PC-9 (cell line): ENCODE measurements around the gene WSCD1. TPM values are rescaled to one million over a fixed set of nuclear protein-coding genes. Genes with fewer than 3 reads are reported as not detected.

ENCODE experiments used
- BruUV-seq: library from RNA; stranded (reverse); fragments of 400-500 nt; replicated peaks from 2 replicates; lab custom pipeline; 2021; lab: Mats Ljungman, UMichigan
- CTCF ChIA-PET: fragments of 300-600 bp; sonication (Branson Sonifier 250); formaldehyde crosslinking; loops from one replicate; lab custom pipeline; 2022; ENCODE audit warnings: antibody characterized with exemption; lab: Charles Lee
- POLR2A ChIA-PET: fragments of 300-600 bp; sonication (Branson Sonifier 250); formaldehyde crosslinking; loops from one replicate; lab custom pipeline; 2022; ENCODE audit warnings: antibody characterized with exemption; ENCODE audit not compliant: unreplicated experiment; lab: Charles Lee
- DNase-seq, 2 experiments: peaks; one replicate each; pipeline versions ENCODE4 v3.0.0 to v3.0.0-alpha.2; 2015 to 2022; ENCODE audit warnings: mixed read lengths in 1 of 2
- H2AFZ ChIP-seq: fragments of 200-600 bp; sonication (generic); 2 replicates; pipeline ENCODE4 v1.8.1; 2017; ENCODE audit warnings: antibody characterized with exemption
- H3F3A ChIP-seq: fragments of 200-600 bp; sonication (generic); 2 replicates; pipeline ENCODE4 v1.8.1; 2017; ENCODE audit warnings: antibody characterized with exemption, mild to moderate bottlenecking, low read depth; ENCODE audit not compliant: insufficient read depth
- H3K27ac ChIP-seq: fragments of 200-600 bp; sonication (generic); 2 replicates; pipeline ENCODE4 v1.6.1; 2016; ENCODE audit warnings: mixed run types
- H3K27me3 ChIP-seq: fragments of 200-600 bp; sonication (generic); 2 replicates; pipeline ENCODE4 v1.6.1; 2016; ENCODE audit warnings: low read depth, mixed run types; ENCODE audit not compliant: insufficient read depth
- H3K36me3 ChIP-seq: fragments of 200-600 bp; sonication (generic); 2 replicates; pipeline ENCODE4 v1.6.1; 2016; ENCODE audit warnings: low read depth, mixed run types
- H3K4me1 ChIP-seq: fragments of 200-600 bp; sonication (generic); replicated peaks from 2 replicates; pipeline ENCODE4 v1.6.1; 2016; ENCODE audit warnings: mixed run types; ENCODE audit not compliant: insufficient read depth
- H3K4me2 ChIP-seq: fragments of 200-600 bp; sonication (generic); 2 replicates; pipeline ENCODE4 v1.6.1; 2017; ENCODE audit warnings: mixed run types
- H3K4me3 ChIP-seq: fragments of 200-600 bp; sonication (generic); 2 replicates; pipeline ENCODE4 v1.6.1; 2016; ENCODE audit warnings: mixed run types
- H3K79me2 ChIP-seq: fragments of 200-600 bp; sonication (generic); 2 replicates; pipeline ENCODE4 v1.6.1; 2017; ENCODE audit warnings: low read depth, mixed run types
- H3K9me2 ChIP-seq: fragments of 200-600 bp; sonication (generic); 2 replicates; pipeline ENCODE4 v1.8.1; 2017; ENCODE audit warnings: mild to moderate bottlenecking; ENCODE audit not compliant: insufficient read depth
- H3K9me3 ChIP-seq: fragments of 200-600 bp; sonication (generic); 2 replicates; pipeline ENCODE4 v1.8.1; 2016; ENCODE audit warnings: low read depth; ENCODE audit not compliant: insufficient read depth
- H4K20me1 ChIP-seq: fragments of 200-600 bp; sonication (generic); 2 replicates; pipeline ENCODE4 v1.8.1; 2017; ENCODE audit not compliant: insufficient read depth
- EZH2 ChIP-seq: fragments of 200-600 bp; sonication (generic); IDR thresholded peaks from 2 replicates; pipeline ENCODE4 v1.8.0; 2017; ENCODE audit warnings: antibody characterized with exemption, low read depth
- intact Hi-C: fragments of 100-400 bp; cut with micrococcal nuclease; formaldehyde crosslinking; loops from one replicate; pipeline ENCODE4 v1.10.0; 2022; ENCODE audit not compliant: unreplicated experiment
- total RNA-seq: library from RNA; stranded (reverse); gene quantifications from 2 replicates; pipeline ENCODE4 v1.2.3, GENCODE V29; 2021
- TF ChIP-seq, protein P1 (sequence below): fragments of 200-600 bp; sonication (generic); conservative IDR thresholded peaks from 2 replicates; pipeline ENCODE4 v1.6.1; 2017; ENCODE audit warnings: mixed run types, antibody characterized with exemption, mild to moderate bottlenecking, moderate library complexity

The WSCD1 gene
- total RNA-seq, 1 experiment from 2014 or later: not detected

DNA sequence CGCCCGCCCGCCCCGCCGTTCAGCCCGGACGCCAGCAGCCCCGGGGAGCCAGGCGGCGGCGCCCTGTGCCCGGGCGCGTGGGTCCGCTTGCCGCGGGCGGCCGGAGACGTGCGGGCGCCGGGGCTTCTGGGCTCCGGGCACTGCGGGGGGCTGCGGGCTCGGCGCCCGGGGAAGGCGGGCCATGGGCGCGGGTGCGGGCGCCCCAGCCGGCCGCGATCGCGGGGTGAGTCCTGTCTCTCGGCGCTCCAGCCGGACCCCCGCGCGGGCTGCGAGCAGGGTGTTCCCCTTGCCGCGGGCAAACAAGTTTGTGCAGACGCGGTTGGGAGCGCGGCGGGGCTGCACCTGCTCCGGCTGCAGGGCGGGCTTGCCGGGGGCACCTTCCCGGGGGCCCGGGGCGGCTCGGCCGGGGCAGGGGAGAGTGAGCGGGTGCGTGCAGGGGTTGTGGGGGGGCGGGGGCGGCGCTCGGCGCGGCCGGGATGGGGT is 292 bp downstream of the WSCD1 start:
- Histone ChIP-seq H2AFZ (no peak overlapping the region), H3K36me3 (no peaks in the 10 kb centered on the region), H3K9me3 (no peaks in the 10 kb centered on the region), H3K27ac (no peak overlapping the region), H4K20me1 (no peaks in the 10 kb centered on the region), H3K4me2 (no peak overlapping the region), H3K4me1 (no peaks in the 10 kb centered on the region), H3K9me2 (no peaks in the 10 kb centered on the region), H3F3A (no peaks in the 10 kb centered on the region), H3K27me3 (peaks cover 87% of the 10 kb centered on the region), H3K4me3 (no peak overlapping the region), H3K79me2 (no peaks in the 10 kb centered on the region)
- BruUV-seq: no TSS peak
- intact Hi-C loops: no loop called here
- no peak for DNase-seq
- TF ChIP-seq EZH2: no peak
- TF ChIP-seq, protein P1, sequence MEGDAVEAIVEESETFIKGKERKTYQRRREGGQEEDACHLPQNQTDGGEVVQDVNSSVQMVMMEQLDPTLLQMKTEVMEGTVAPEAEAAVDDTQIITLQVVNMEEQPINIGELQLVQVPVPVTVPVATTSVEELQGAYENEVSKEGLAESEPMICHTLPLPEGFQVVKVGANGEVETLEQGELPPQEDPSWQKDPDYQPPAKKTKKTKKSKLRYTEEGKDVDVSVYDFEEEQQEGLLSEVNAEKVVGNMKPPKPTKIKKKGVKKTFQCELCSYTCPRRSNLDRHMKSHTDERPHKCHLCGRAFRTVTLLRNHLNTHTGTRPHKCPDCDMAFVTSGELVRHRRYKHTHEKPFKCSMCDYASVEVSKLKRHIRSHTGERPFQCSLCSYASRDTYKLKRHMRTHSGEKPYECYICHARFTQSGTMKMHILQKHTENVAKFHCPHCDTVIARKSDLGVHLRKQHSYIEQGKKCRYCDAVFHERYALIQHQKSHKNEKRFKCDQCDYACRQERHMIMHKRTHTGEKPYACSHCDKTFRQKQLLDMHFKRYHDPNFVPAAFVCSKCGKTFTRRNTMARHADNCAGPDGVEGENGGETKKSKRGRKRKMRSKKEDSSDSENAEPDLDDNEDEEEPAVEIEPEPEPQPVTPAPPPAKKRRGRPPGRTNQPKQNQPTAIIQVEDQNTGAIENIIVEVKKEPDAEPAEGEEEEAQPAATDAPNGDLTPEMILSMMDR: no peak
- ChIA-PET CTCF (no interaction called here), POLR2A (no interaction called here)

- no peak for DNase-seq
- peaks cover 89% of the 10 kb centered on the region for H3K27me3 ChIP-seq
- H3F3A ChIP-seq: no peaks in the 10 kb centered on the region
- no peak overlapping the region for H3K27ac ChIP-seq
- H2AFZ ChIP-seq: no peak overlapping the region
- H3K4me1 ChIP-seq: no peaks in the 10 kb centered on the region
- no peaks in the 10 kb centered on the region for H4K20me1 ChIP-seq
- ChIA-PET CTCF (no interaction called here), POLR2A (no interaction called here)
- H3K79me2 ChIP-seq: no peaks in the 10 kb centered on the region
- H3K9me3 ChIP-seq: no peaks in the 10 kb centered on the region
- H3K36me3 ChIP-seq: no peaks in the 10 kb centered on the region
- intact Hi-C loops: no loop called here
- H3K4me2 ChIP-seq: no peak overlapping the region
- H3K4me3 ChIP-seq: no peak overlapping the region
- no peaks in the 10 kb centered on the region for H3K9me2 ChIP-seq
- TF ChIP-seq EZH2: no peak
- TF ChIP-seq, protein P1: no peak
- BruUV-seq: no TSS peak
Observed at GRCh38 chr17:6070913-6071511, 833 bp downstream of the WSCD1 start.

- Histone ChIP-seq H3K4me2 (no peak overlapping the region), H3K27ac (no peak overlapping the region)
- no TSS peak for BruUV-seq
Observed at GRCh38 chr17:6071528-6072065, 1.4 kb downstream of the WSCD1 start.

More at GRCh38 chr17:6071528-6072065, 1.4 kb downstream of the WSCD1 start:
- ChIA-PET CTCF (no interaction called here), POLR2A (no interaction called here)
- Histone ChIP-seq H3F3A (no peaks in the 10 kb centered on the region), H4K20me1 (no peaks in the 10 kb centered on the region; the same call in 1 of the 2 replicates), H2AFZ (no peak overlapping the region), H3K4me3 (no peak overlapping the region), H3K27me3 (peaks cover 89% of the 10 kb centered on the region), H3K4me1 (no peaks in the 10 kb centered on the region), H3K79me2 (no peaks in the 10 kb centered on the region), H3K9me3 (no peaks in the 10 kb centered on the region), H3K9me2 (no peaks in the 10 kb centered on the region), H3K36me3 (no peaks in the 10 kb centered on the region)
- no peak for DNase-seq
- no peak for TF ChIP-seq EZH2
- TF ChIP-seq, protein P1: no peak
- intact Hi-C loops: no loop called here
